SH-SY5Y (cell line): Measurements from ENCODE around the gene PRG2.

Experiments
- GATA2 ChIP-seq: IDR thresholded peaks from 2 replicates; pipeline ENCODE4 v1.6.1; 2011; ENCODE audit warnings: mild to moderate bottlenecking, low read depth, low read length
- GATA3 ChIP-seq: IDR thresholded peaks from 2 replicates; pipeline ENCODE4 v1.6.1; 2011; ENCODE audit warnings: low read depth, mild to moderate bottlenecking, low read length, moderate library complexity

DNA sequence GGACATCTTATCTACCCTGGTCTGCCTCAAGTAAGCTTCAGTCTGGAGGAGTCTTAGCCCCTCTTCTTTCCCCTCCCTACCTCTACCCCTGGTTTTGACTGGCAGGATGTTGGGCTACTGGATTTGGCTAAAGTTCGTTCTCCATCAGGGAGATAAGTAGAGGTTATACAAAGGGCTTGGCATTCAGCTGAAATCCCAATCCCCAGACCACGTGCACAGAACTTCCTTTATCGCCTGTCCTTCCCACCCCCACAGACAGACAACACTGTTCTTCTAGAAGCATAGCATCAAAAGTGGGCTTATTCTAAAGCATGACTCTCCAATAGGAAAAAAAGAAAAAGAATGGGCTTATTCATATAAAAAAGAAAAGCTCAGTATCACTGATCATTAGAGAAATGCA, 17.3 kb downstream of the PRG2 start:
- TF ChIP-seq GATA2 (no peak), GATA3 (no peak)
